HuH-7.5 (cell line): Measurements from ENCODE around the gene FSTL4.

Experiments
- DNase-seq: peaks from one replicate; pipeline ENCODE4 v3.0.0; 2011; ENCODE audit warnings: low spot score

FSTL4 gene

GRCh38 chr5:133319905-133320520 lies 292.3 kb downstream of the FSTL4 start:
- no peak for DNase-seq

GRCh38 chr5:133319244-133319643 lies 293.1 kb downstream of the FSTL4 start:
- DNase-seq: no peak

GRCh38 chr5:133317558-133317957 lies 294.8 kb downstream of the FSTL4 start:
- DNase-seq: no peak

GRCh38 chr5:133316346-133317343 lies 295.7 kb downstream of the FSTL4 start:
- no peak for DNase-seq

GRCh38 chr5:133314086-133314485 lies 298.3 kb downstream of the FSTL4 start:
- no peak for DNase-seq

DNA sequence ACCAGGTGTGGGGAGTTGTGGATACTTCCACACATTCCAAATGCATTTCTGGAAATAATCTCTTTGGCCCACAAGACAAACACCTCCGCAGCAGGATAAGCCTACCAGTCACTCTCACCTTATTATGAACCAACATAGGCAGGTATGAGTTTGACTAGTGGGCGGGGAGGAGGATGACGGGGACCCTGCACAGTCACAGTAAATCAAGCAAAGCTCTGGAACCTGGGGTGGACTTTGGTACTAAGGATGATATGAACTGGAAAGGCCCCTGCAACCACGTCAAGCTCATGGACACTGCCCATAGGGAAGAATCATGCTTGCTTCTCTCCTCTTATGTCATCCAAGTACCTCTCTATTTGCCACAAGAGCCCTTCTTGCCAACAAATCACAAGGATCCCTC lies 301.2 kb downstream of the FSTL4 start:
- no peak for DNase-seq

DNA sequence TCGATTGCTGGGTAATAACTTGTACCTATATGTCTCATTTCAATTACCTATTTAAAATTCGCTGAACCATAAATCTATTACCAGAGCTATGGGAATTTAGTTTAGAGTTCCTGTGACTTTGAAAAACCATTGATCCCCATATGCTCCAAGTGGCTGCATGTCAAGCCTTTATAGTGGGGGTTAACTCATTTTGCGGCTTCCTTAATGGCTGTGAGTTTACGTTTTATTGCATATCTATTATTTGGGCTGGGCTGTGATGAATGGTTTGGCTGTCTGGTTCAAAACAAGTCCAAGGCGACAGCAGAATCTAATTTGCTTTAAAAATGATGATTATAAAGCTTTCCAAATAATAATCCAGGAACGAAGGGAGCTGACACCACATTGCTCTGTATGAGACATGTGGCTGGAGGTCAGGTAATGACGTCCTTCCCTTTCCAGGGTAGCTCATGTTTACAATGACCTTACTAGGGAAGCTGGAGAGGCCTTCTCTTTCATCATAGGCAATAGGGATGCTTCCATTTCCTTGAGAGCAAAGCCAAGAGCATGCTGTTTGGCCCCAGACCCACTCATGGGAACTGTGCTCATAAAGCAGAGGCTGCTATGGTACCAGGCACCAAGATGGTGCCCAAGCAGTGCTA lies 302.2 kb downstream of the FSTL4 start:
- no peak for DNase-seq

DNA sequence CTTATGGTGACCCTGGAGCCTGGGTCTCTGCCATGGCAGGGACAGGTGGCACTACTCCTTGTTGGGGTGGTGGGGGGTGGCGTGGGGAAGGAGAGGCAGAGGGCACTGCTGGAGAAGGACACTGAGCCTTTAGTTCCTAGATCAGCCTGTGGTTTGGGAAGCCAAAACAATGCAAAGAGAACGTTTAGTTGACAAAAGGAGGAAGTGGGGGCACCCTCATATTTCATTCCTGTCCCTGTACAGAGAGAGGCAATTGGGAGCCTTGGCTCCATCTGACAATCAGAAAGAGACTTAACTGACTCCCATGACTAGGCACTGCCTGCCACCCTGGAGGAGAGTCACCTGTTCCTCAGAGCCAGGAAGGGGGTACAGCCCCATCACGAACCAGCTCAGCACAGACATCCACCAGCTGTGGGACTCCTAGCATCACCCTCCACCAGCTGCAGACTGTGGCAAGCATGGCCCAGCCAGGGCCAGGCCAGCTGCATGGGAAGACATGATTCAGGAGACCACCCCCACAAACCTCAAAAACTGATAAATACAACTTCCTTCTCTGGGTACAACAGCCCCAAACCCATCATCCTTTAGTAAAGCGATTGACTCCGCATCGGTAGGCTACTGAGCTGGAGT lies 303.1 kb downstream of the FSTL4 start:
- DNase-seq: no peak

- no peak for DNase-seq
Measured at GRCh38 chr5:133307275-133307674, 305.1 kb downstream of the FSTL4 start.

DNA sequence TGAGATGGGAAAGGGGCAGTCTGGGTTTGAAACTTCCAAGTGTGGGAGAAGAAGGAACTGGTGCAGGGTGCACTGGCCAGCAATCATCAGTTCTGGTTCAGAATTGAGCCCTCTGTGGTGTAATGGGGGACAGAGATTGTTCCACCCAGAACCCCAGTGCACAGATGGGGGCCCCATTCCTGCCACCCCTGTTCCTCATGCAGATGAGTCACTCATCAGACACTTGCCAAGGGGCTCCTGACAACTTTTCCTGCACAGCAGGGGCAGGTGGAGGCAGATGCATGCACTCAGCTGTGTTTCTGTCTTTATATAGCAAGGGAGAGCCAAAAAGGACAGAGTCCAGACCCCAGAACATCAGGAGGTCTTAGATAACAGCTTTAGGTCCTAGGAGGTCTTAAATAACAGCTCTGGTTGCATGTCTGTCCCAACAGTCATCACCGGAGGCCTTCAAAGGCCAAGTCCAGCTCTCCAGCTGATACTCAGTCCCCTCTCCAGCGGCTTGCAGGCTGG lies 307.6 kb downstream of the FSTL4 start:
- DNase-seq: no peak

GRCh38 chr5:133304178-133304577 lies 308.2 kb downstream of the FSTL4 start:
- DNase-seq: no peak

- DNase-seq: no peak
Measured at GRCh38 chr5:133303298-133303697, 309.0 kb downstream of the FSTL4 start.

DNA sequence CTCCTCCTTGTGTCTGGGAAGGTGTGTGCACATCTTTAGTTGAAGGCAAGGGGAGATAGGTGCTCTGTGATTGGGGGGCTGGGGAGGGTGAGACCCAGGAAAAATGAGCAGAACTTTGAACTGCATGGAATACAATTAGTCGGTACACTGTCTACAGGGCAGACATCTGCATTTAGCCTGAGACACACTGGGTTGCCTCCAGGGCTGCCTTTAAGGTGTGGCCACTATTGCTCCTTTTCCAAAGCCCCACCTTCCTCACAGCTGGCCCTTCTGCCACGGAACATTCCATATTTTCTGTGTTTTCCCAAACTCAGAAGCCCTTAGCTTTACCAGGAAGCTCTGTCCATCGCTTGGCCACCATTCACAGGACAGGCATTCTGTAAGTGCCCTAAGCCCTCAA lies 312.6 kb downstream of the FSTL4 start:
- DNase-seq: no peak

DNA sequence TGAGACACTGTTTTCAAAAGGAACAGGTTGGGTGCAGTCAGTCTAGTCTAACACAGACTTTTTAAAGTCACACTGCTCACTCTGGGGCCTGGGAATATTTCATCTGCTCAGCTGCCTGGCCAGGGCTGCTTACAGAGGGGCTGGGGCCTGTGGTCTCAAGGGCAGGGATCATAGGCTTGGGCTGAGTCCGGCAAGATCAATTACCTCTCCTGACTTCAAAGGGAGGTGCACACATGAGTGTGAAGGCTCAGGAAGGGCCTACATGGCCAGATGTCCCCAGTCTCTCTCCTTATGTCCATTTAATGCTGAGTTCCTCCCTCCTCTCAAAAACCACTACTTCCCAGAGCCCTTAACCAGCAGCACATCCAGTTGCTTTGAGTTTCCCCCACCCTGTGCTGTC lies 313.3 kb downstream of the FSTL4 start:
- DNase-seq: no peak

GRCh38 chr5:133298447-133298846 lies 313.9 kb downstream of the FSTL4 start:
- no peak for DNase-seq

DNA sequence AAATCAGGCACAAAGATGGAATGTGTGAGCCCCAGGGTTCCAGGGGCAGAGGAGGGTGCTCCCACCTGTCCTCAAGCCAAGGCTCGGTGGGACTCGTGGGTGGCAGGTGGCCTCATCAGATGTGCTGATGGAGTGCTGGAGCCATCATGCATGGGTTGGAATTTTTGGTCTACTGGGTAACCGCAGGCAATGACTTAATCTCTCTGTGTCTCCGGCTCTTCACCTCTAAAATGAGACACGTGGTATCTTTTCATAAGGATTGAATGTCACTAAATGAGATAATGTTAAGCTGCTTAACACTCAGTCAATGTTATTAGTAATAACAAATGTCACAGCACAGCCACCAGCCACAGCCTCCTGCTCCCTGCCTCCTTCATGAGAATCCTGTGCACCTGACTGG lies 315.0 kb downstream of the FSTL4 start:
- no peak for DNase-seq

DNA sequence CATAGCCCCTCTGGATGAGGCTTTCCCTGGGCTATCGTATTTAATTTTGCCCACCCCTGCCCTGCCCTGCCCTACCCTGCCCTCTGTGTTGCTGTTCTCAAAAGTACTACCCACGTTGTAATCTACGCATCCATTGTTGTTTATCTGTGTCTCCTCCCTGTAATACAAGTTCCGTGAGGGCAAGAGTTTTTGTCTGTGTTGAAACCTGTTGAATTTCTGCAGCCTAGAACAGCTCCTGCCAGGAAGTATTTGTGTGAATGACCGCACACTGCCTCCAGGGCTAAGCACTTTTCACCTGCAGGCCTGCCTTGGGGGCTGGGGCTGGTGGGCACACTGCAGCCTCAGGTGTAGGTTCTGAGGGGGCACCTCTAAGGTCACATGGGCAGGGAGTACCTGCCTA lies 315.7 kb downstream of the FSTL4 start:
- DNase-seq: no peak

DNA sequence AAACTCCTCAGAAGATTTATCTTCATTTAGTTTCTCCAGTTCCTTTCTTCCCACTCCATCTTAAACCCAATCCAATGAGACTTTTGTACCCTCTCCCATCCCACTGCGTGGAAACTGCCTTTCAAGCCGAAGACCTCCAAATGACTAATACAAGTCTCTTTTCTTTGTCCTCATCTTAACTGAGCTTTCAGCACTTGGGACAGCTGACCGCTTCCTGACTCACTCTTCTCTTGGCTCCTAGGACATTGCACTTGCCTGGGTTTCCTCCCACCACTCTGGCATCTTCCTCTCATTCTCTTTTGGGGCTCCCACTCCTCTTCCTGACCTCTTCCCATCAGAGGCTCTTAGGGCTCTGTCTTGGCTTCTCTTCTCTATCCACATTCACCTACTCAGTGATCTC lies 316.8 kb downstream of the FSTL4 start:
- no peak for DNase-seq

GRCh38 chr5:133294380-133294779 lies 318.0 kb downstream of the FSTL4 start:
- no peak for DNase-seq

DNA sequence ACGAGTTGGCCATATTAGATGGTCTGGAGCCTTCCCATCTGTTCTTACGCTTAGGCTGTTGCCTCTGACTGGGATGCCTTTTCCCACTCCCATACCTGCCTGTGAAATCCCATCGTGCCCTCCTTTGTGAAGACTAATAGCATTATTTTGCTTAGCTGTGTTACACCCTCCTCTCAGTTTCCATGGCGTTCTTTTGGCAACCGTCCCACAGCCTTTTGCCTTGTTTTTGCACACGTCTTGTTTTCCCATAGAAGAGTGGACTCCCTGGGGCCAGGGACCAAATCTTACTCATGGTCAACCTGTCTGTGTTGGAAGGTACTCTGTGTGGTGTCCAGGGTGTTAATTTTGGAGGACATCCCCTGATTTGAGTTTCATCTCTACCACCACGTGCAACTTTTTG lies 318.4 kb downstream of the FSTL4 start:
- DNase-seq: no peak

GRCh38 chr5:133292300-133292699 lies 320.0 kb downstream of the FSTL4 start:
- no peak for DNase-seq

DNA sequence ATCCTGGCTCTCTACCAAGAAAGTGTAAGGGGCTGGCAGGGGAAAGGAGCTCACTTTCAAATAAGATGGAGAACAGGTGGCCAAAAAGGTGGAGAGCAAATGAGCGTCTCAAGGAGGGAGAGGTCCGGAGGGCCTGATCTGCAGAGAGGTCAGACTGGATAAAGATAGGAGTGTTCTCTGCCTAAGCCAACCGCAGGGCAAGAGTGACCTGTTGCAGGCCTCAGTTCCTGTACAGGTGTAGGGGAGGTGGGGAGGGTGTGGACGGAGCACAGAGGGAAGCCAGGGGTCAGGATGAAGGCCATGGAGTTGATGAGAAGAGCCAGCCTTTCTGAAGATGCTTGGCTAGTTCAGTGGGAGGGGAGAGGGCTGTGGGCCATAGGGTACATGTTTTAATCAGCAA lies 320.8 kb downstream of the FSTL4 start:
- DNase-seq: no peak
